ENCODE results near the gene IL21R. TPM values are rescaled to one million over a fixed set of nuclear protein-coding genes. Genes with fewer than 3 reads are reported as not detected.

IL21R gene
- total RNA-seq, 2 experiments from 2014 or later, result 34.5 to 34.8 TPM

- H3K27ac ChIP-seq (ENCODE audit: low read depth in 1 of 2, low read length in 2 of 2), result peak overlapping the region; percentile 81 to 94
- Mint-ChIP-seq H3K27ac (peak overlapping the region; percentile 90), H3K27me3 (no peaks in the 10 kb centered on the region), H3K36me3 (ENCODE audit: low read depth) (peaks cover 41% of the 10 kb centered on the region), H3K4me3 (peak overlapping the region; percentile 98), H3K4me1 (ENCODE audit: low read depth) (peaks cover 85% of the 10 kb centered on the region), H3K9me3 (no peaks in the 10 kb centered on the region)
- peaks cover 69% of the 10 kb centered on the region for H3K4me1 ChIP-seq (ENCODE audit: insufficient read depth, low read length)
- no peak for TF ChIP-seq CTCF (IDR thresholded peaks at IDR 0.05)
- ATAC-seq (ENCODE audit: poor library complexity), result no peak
- ChIA-PET POLR2A (interaction anchor here (0.7 to 9.2 kb wide), 20 partner anchors 11 to 233 kb away, joined by 3 to 134 read pairs (median 7); partner anchors contain the start of gene KDM8), CTCF (interaction anchor here (1.2 to 3.6 kb wide), 7 partner anchors 18 to 223 kb away, joined by 3 to 18 read pairs (median 5); no protein-coding TSS in a partner anchor)
- H3K9me3 ChIP-seq (ENCODE audit: control insufficient read depth in 1 of 2, insufficient read depth in 1 of 2, low read length in 2 of 2), result no peaks in the 10 kb centered on the region
- no peak for DNase-seq
- no peaks in the 10 kb centered on the region for H3K27me3 ChIP-seq (ENCODE audit: control insufficient read depth in 1 of 2, insufficient read depth in 2 of 2, low read length in 2 of 2)
- no peaks in the 10 kb centered on the region for H3K36me3 ChIP-seq (ENCODE audit: insufficient read depth, low read length)
- peak overlapping the region; percentile 99 for H3K4me3 ChIP-seq (ENCODE audit: low read length)
- intact Hi-C loops (cut with DNase I, micrococcal nuclease), result loop anchor here (1.0 to 5.0 kb wide), 5 partner anchors 28 to 167 kb away; no protein-coding TSS in a partner anchor
Measured at GRCh38 chr16:27402569-27402963, 592 bp downstream of the IL21R start.

- peak overlapping the region; percentile 98 for H3K4me3 Mint-ChIP-seq
- no peaks in the 10 kb centered on the region for H3K9me3 Mint-ChIP-seq
- ATAC-seq (ENCODE audit: poor library complexity), result peak; percentile 6
- DNase-seq, result peak in 5 of 14 experiments; percentile 36 to 65 (median 45)
- TF ChIP-seq CTCF (IDR thresholded peaks at IDR 0.05), result no peak
- H3K9me3 ChIP-seq (ENCODE audit: control insufficient read depth in 1 of 2, insufficient read depth in 1 of 2, low read length in 2 of 2), result no peaks in the 10 kb centered on the region
- peaks cover 45% of the 10 kb centered on the region for H3K36me3 Mint-ChIP-seq (ENCODE audit: low read depth)
- H3K27ac Mint-ChIP-seq, result peak overlapping the region; percentile 90
- ChIA-PET POLR2A (interaction anchor here (0.8 to 9.2 kb wide), 16 partner anchors 19 to 234 kb away, joined by 3 to 134 read pairs (median 8); partner anchors contain the start of gene KDM8), CTCF (interaction anchor here (0.9 to 5.5 kb wide), 6 partner anchors 44 to 223 kb away, joined by 3 to 25 read pairs (median 8); no protein-coding TSS in a partner anchor)
- H3K4me1 ChIP-seq (ENCODE audit: insufficient read depth, low read length), result peaks cover 73% of the 10 kb centered on the region
- H3K4me1 Mint-ChIP-seq (ENCODE audit: low read depth), result peaks cover 90% of the 10 kb centered on the region
- H3K36me3 ChIP-seq (ENCODE audit: insufficient read depth, low read length), result peaks cover 1% of the 10 kb centered on the region
- intact Hi-C loops (cut with DNase I, micrococcal nuclease), result loop anchor here (1.0 to 5.0 kb wide), 5 partner anchors 28 to 168 kb away; no protein-coding TSS in a partner anchor
- H3K27me3 Mint-ChIP-seq, result no peaks in the 10 kb centered on the region
- H3K27me3 ChIP-seq (ENCODE audit: control insufficient read depth in 1 of 2, insufficient read depth in 2 of 2, low read length in 2 of 2), result no peaks in the 10 kb centered on the region
- H3K4me3 ChIP-seq (ENCODE audit: low read length), result peak overlapping the region; percentile 99
- peak overlapping the region; percentile 81 to 94 for H3K27ac ChIP-seq (ENCODE audit: low read depth in 1 of 2, low read length in 2 of 2)
Measured at GRCh38 chr16:27402964-27403600, 1.1 kb downstream of the IL21R start.

GRCh38 chr16:27403601-27403992, 1.6 kb downstream of the IL21R start:
- CTCF ChIA-PET, result interaction anchor here (0.9 to 5.5 kb wide), 3 partner anchors 48 to 224 kb away, joined by 3 to 25 read pairs (median 12); no protein-coding TSS in a partner anchor
- Mint-ChIP-seq H3K9me3 (no peaks in the 10 kb centered on the region), H3K4me3 (peak overlapping the region; percentile 98), H3K4me1 (ENCODE audit: low read depth) (peaks cover 94% of the 10 kb centered on the region), H3K36me3 (ENCODE audit: low read depth) (peaks cover 50% of the 10 kb centered on the region), H3K27ac (peak overlapping the region; percentile 90), H3K27me3 (no peaks in the 10 kb centered on the region)
- Histone ChIP-seq H3K4me1 (ENCODE audit: insufficient read depth, low read length) (peaks cover 79% of the 10 kb centered on the region), H3K4me3 (ENCODE audit: low read length) (peak overlapping the region; percentile 99), H3K36me3 (ENCODE audit: insufficient read depth, low read length) (peaks cover 5% of the 10 kb centered on the region), H3K27ac (ENCODE audit: low read depth in 1 of 2, low read length in 2 of 2) (peak overlapping the region; percentile 81 to 94), H3K27me3 (ENCODE audit: control insufficient read depth in 1 of 2, insufficient read depth in 2 of 2, low read length in 2 of 2) (no peaks in the 10 kb centered on the region), H3K9me3 (ENCODE audit: control insufficient read depth in 1 of 2, insufficient read depth in 1 of 2, low read length in 2 of 2) (no peaks in the 10 kb centered on the region)
- POLR2A ChIA-PET, result interaction anchor here (0.8 to 9.2 kb wide), 13 partner anchors 18 to 234 kb away, joined by 3 to 134 read pairs (median 5); partner anchors contain the start of gene KDM8
- ATAC-seq (ENCODE audit: poor library complexity) (no peak), DNase-seq (peak in 2 of 14 experiments; percentile 10 to 26)
- intact Hi-C loops (cut with DNase I, micrococcal nuclease), result loop anchor here (2.0 to 5.0 kb wide), 3 partner anchors 29 to 43 kb away; no protein-coding TSS in a partner anchor
- TF ChIP-seq CTCF (IDR thresholded peaks at IDR 0.05), result no peak

Data from CD4-positive, alpha-beta T cell (primary cell).